ENCODE results near the gene PEDS1. TPM values are rescaled to one million over a fixed set of nuclear protein-coding genes. Genes with fewer than 3 reads are reported as not detected.
A peak's percentile ranks its signal among the peaks of the same experiment; 100 is the strongest.

PEDS1 gene
- total and polyA plus RNA-seq, 2 of the 13 experiments (the other 11 are each of a cell fraction or from before 2014, with no cell fraction given) = 30.5 to 93.9 TPM

DNA sequence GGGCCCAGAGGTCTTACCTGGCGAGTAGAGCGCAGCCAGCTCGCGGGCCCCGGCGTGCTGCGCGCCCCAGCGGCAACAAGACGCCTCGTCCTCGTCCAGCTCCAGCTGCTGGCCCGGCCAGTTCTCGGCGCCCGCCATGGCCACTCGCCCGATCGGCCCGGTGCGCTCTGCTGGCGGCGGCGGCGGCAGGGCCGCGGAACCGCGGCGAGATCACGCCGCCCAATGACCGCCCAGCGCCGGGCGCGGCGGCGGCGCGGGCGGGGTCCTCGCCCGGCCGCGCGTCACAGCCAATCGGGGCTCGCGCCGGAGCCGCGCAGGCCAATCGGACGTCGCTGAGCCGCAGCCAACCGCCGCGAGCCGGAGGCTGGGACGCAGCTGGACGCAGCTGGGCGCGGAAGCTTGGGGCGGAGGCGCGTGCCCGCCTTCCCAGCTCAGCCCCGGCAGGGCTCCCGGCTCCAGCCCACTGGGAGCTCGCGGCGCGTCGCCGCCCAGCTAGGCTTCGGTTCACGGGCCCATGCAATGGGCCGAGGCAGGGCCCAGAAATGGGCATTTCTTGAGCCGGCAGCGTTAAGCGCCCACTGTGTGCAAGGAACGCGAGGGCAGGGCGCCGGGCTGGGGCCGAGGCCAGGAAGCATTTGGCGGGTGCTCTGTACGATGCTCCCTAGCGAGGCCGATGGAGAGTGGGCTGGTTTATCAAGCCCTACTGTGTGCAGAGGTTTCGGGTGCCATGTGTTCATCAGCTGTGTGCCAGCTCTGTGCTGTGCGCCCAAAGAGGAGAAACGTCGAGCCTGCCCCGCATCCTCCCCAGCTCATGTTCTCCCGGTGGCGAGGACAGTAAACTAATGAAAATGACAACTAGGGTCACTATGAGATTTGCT lies at the start of gene PEDS1 (continued):
- TF ChIP-seq, protein P1, sequence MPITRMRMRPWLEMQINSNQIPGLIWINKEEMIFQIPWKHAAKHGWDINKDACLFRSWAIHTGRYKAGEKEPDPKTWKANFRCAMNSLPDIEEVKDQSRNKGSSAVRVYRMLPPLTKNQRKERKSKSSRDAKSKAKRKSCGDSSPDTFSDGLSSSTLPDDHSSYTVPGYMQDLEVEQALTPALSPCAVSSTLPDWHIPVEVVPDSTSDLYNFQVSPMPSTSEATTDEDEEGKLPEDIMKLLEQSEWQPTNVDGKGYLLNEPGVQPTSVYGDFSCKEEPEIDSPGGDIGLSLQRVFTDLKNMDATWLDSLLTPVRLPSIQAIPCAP (CRISPR knock-in tag; IDR thresholded peaks at IDR 0.05; ENCODE audit: low read depth) = 0 out of 2 replicates have a peak, but pooled peaks have one; percentile 77
- TF ChIP-seq HDAC2 (CRISPR knock-in tag; IDR thresholded peaks at IDR 0.05) (peak; percentile 84), STAG1 (CRISPR knock-in tag; IDR thresholded peaks at IDR 0.05) (no peak; the same call in 1 of the 2 replicates), GTF3A (CRISPR knock-in tag; conservative IDR thresholded peaks at IDR 0.05) (0 out of 2 replicates have a peak, but pooled peaks have one; percentile 76), SMAD1 (CRISPR knock-in tag; IDR thresholded peaks at IDR 0.05; ENCODE audit: borderline replicate concordance, low read depth) (peak; percentile 94; the same call in 1 of the 2 replicates), MTA1 (CRISPR knock-in tag; IDR thresholded peaks at IDR 0.05; ENCODE audit: borderline replicate concordance) (peak; percentile 87; the same call in 1 of the 2 replicates), KLF13 (CRISPR knock-in tag; IDR thresholded peaks at IDR 0.05) (peak; percentile 95), NR1H2 (CRISPR knock-in tag; IDR thresholded peaks at IDR 0.05; ENCODE audit: borderline replicate concordance, low read depth) (peak; percentile 75; the same call in 1 of the 2 replicates), ZNF562 (CRISPR knock-in tag; IDR thresholded peaks at IDR 0.05; ENCODE audit: borderline replicate concordance) (no peak; the same call in 1 of the 2 replicates), CHCHD3 (CRISPR knock-in tag; IDR thresholded peaks at IDR 0.05) (peak; percentile 90; the same call in 1 of the 2 replicates), ZNF333 (CRISPR knock-in tag; IDR thresholded peaks at IDR 0.05; ENCODE audit: borderline replicate concordance) (peak; percentile 98), ELF1 (CRISPR knock-in tag; IDR thresholded peaks at IDR 0.05) (peak; percentile 54; the same call in 1 of the 2 replicates), ZNF382 (CRISPR knock-in tag; IDR thresholded peaks at IDR 0.05; ENCODE audit: borderline replicate concordance) (no peak), NFIB (CRISPR knock-in tag; IDR thresholded peaks at IDR 0.05; ENCODE audit: borderline replicate concordance) (no peak), MED1 (CRISPR knock-in tag; IDR thresholded peaks at IDR 0.05) (peak; percentile 69), HNRNPUL1 (IDR thresholded peaks at IDR 0.05; ENCODE audit: low read depth, low read length) (no peak)
- TF ChIP-seq, protein P2, sequence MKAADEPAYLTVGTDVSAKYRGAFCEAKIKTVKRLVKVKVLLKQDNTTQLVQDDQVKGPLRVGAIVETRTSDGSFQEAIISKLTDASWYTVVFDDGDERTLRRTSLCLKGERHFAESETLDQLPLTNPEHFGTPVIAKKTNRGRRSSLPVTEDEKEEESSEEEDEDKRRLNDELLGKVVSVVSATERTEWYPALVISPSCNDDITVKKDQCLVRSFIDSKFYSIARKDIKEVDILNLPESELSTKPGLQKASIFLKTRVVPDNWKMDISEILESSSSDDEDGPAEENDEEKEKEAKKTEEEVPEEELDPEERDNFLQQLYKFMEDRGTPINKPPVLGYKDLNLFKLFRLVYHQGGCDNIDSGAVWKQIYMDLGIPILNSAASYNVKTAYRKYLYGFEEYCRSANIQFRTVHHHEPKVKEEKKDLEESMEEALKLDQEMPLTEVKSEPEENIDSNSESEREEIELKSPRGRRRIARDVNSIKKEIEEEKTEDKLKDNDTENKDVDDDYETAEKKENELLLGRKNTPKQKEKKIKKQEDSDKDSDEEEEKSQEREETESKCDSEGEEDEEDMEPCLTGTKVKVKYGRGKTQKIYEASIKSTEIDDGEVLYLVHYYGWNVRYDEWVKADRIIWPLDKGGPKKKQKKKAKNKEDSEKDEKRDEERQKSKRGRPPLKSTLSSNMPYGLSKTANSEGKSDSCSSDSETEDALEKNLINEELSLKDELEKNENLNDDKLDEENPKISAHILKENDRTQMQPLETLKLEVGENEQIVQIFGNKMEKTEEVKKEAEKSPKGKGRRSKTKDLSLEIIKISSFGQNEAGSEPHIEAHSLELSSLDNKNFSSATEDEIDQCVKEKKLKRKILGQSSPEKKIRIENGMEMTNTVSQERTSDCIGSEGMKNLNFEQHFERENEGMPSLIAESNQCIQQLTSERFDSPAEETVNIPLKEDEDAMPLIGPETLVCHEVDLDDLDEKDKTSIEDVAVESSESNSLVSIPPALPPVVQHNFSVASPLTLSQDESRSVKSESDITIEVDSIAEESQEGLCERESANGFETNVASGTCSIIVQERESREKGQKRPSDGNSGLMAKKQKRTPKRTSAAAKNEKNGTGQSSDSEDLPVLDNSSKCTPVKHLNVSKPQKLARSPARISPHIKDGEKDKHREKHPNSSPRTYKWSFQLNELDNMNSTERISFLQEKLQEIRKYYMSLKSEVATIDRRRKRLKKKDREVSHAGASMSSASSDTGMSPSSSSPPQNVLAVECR (CRISPR knock-in tag; IDR thresholded peaks at IDR 0.05; ENCODE audit: borderline replicate concordance) = peak; percentile 92; the same call in 1 of the 2 replicates
- TF ChIP-seq, protein P3, sequence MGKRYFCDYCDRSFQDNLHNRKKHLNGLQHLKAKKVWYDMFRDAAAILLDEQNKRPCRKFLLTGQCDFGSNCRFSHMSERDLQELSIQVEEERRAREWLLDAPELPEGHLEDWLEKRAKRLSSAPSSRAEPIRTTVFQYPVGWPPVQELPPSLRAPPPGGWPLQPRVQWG (CRISPR knock-in tag; IDR thresholded peaks at IDR 0.05; ENCODE audit: borderline replicate concordance, low read depth) = no peak
- TF ChIP-seq, protein P4, sequence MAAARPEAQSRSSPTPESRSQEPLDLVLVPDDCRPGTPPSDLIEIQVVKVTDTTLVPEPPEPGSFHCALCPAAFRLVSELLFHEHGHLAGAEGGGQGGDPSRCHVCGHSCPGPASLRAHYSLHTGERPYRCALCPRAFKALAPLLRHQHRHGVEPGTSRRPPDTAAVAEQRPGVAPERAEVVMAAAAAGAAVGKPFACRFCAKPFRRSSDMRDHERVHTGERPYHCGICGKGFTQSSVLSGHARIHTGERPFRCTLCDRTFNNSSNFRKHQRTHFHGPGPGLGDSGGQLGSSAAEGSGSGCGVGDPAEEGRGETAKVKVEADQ (CRISPR knock-in tag; IDR thresholded peaks at IDR 0.05; ENCODE audit: borderline replicate concordance) = no peak
- TF ChIP-seq, protein P5, sequence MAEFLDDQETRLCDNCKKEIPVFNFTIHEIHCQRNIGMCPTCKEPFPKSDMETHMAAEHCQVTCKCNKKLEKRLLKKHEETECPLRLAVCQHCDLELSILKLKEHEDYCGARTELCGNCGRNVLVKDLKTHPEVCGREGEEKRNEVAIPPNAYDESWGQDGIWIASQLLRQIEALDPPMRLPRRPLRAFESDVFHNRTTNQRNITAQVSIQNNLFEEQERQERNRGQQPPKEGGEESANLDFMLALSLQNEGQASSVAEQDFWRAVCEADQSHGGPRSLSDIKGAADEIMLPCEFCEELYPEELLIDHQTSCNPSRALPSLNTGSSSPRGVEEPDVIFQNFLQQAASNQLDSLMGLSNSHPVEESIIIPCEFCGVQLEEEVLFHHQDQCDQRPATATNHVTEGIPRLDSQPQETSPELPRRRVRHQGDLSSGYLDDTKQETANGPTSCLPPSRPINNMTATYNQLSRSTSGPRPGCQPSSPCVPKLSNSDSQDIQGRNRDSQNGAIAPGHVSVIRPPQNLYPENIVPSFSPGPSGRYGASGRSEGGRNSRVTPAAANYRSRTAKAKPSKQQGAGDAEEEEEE (CRISPR knock-in tag; IDR thresholded peaks at IDR 0.05; ENCODE audit: borderline replicate concordance) = peak; percentile 53; the same call in 1 of the 2 replicates

Data from HepG2 (cell line).